PC-3 (cell line): ENCODE data around the gene SHC4. TPM values are rescaled to one million over a fixed set of nuclear protein-coding genes. Genes with fewer than 3 reads are reported as not detected.

Source experiments
- ATAC-seq: fragments of 200-7000 bp; cut with Tn5 transposase; 2 replicates; pipeline ENCODE4 v1.9.1; 2020; ENCODE audit warnings: mild to moderate bottlenecking, moderate library complexity
- BruUV-seq: library from RNA; stranded (reverse); fragments of 400-500 nt; replicated peaks from 2 replicates; lab custom pipeline; 2021; lab: Mats Ljungman, UMichigan
- CTCF ChIA-PET: fragments of 300-600 bp; sonication (Branson Sonifier 250); formaldehyde crosslinking; loops from one replicate; lab custom pipeline; 2022; ENCODE audit warnings: antibody characterized with exemption; lab: Charles Lee
- POLR2A ChIA-PET: fragments of 300-600 bp; sonication (Branson Sonifier 250); formaldehyde crosslinking; loops from one replicate; lab custom pipeline; 2022; ENCODE audit warnings: antibody characterized with exemption; ENCODE audit not compliant: unreplicated experiment; lab: Charles Lee
- DNase-seq: peaks from one replicate; pipeline ENCODE4 v3.0.0-alpha.2; 2015
- H2AFZ ChIP-seq: fragments of 300-600 bp; sonication (generic); 2 replicates; pipeline ENCODE4 v1.6.0; 2016; ENCODE audit warnings: antibody characterized with exemption, low read length
- H3F3A ChIP-seq: fragments of 300-600 bp; sonication (generic); one replicate; pipeline ENCODE4 v1.6.0; 2017; ENCODE audit warnings: antibody characterized with exemption, low read length, control low read depth, mild to moderate bottlenecking; ENCODE audit not compliant: unreplicated experiment
- H3K27ac ChIP-seq: fragments of 300-600 bp; sonication (generic); 2 replicates; pipeline ENCODE4 v1.5.1; 2016; ENCODE audit warnings: mild to moderate bottlenecking, low read length
- H3K27me3 ChIP-seq: fragments of 300-600 bp; sonication (generic); 2 replicates; pipeline ENCODE4 v1.6.1; 2016; ENCODE audit warnings: low read length, mixed read lengths
- H3K36me3 ChIP-seq: fragments of 300-600 bp; sonication (generic); 2 replicates; pipeline ENCODE4 v1.6.1; 2016; ENCODE audit warnings: low read depth, mixed run types, low read length, mixed read lengths
- H3K4me1 ChIP-seq: fragments of 300-600 bp; sonication (generic); 2 replicates; pipeline ENCODE4 v1.5.1; 2016; ENCODE audit warnings: low read length; ENCODE audit not compliant: insufficient read depth
- H3K4me2 ChIP-seq: fragments of 300-600 bp; sonication (generic); 2 replicates; pipeline ENCODE4 v1.6.0; 2016; ENCODE audit warnings: low read length
- H3K4me3 ChIP-seq: fragments of 300-600 bp; sonication (generic); 2 replicates; pipeline ENCODE4 v1.5.1; 2016; ENCODE audit warnings: mild to moderate bottlenecking, low read length, mixed read lengths
- H3K79me2 ChIP-seq: fragments of 300-600 bp; sonication (generic); 2 replicates; pipeline ENCODE4 v1.6.1; 2017; ENCODE audit warnings: low read length, mixed read lengths
- H3K9ac ChIP-seq: fragments of 300-600 bp; sonication (generic); 2 replicates; pipeline ENCODE4 v1.6.0; 2016; ENCODE audit warnings: mild to moderate bottlenecking, low read length
- H3K9me2 ChIP-seq: fragments of 300-600 bp; sonication (generic); replicated peaks from 2 replicates; pipeline ENCODE4 v1.6.1; 2016; ENCODE audit warnings: mixed run types, low read length, mixed read lengths
- H3K9me3 ChIP-seq: fragments of 300-600 bp; sonication (generic); 2 replicates; pipeline ENCODE4 v1.6.1; 2016; ENCODE audit warnings: low read length, mixed read lengths
- H4K20me1 ChIP-seq: fragments of 300-600 bp; sonication (generic); 2 replicates; pipeline ENCODE4 v1.6.1; 2016; ENCODE audit warnings: low read length, mixed read lengths
- EZH2 ChIP-seq: fragments of 300-600 bp; sonication (generic); IDR thresholded peaks from one replicate; pipeline ENCODE4 v1.6.1; 2017; ENCODE audit warnings: antibody characterized with exemption, mild to moderate bottlenecking, low read length; ENCODE audit not compliant: unreplicated experiment
- EZH2phosphoT487 ChIP-seq: fragments of 300-600 bp; sonication (generic); IDR thresholded peaks from 2 replicates; pipeline ENCODE4 v1.6.1; 2018; ENCODE audit warnings: mild to moderate bottlenecking, antibody characterized with exemption, low read length, borderline replicate concordance
- intact Hi-C: fragments of 100-400 bp; cut with micrococcal nuclease; formaldehyde crosslinking; loops from 2 replicates; pipeline ENCODE4 v1.9.0; 2023
- total RNA-seq: library from RNA; depleted of rRNA; stranded (reverse); fragments of >200 nt; gene quantifications from 2 replicates; pipeline ENCODE4 v1.2.3, GENCODE V29; 2014
- TF ChIP-seq, protein P1 (sequence below): fragments of 300-600 bp; sonication (generic); conservative IDR thresholded peaks from 2 replicates; pipeline ENCODE4 v1.5.1; 2017; ENCODE audit warnings: antibody characterized with exemption, low read depth, mild to moderate bottlenecking, low read length

SHC4 gene
- total RNA-seq, 1 experiment from 2014 or later = 2.4 TPM

DNA sequence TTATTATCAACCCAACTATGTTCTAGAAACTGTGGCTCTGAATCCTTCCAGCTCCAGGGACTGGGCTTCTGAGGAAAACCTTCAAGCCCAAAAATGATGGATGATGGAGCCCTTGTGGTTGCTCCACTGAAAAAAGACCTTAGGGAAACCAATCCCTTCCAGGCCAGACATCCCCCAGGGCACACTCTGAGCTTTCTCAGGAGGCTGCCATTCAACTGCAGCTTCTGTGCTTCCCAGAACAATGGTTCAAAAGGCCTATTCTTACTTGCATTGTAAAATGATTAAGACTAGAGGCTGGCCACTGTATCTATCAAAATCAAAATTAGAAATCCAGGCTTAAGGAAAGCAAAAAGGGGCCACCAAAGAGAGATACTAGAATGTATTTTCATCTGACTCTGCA is 58.5 kb downstream of the SHC4 start:
- no peaks in the 10 kb centered on the region for H3K36me3 ChIP-seq
- TF ChIP-seq EZH2 (no peak), EZH2phosphoT487 (no peak)
- TF ChIP-seq, protein P1, sequence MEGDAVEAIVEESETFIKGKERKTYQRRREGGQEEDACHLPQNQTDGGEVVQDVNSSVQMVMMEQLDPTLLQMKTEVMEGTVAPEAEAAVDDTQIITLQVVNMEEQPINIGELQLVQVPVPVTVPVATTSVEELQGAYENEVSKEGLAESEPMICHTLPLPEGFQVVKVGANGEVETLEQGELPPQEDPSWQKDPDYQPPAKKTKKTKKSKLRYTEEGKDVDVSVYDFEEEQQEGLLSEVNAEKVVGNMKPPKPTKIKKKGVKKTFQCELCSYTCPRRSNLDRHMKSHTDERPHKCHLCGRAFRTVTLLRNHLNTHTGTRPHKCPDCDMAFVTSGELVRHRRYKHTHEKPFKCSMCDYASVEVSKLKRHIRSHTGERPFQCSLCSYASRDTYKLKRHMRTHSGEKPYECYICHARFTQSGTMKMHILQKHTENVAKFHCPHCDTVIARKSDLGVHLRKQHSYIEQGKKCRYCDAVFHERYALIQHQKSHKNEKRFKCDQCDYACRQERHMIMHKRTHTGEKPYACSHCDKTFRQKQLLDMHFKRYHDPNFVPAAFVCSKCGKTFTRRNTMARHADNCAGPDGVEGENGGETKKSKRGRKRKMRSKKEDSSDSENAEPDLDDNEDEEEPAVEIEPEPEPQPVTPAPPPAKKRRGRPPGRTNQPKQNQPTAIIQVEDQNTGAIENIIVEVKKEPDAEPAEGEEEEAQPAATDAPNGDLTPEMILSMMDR = no peak
- no peaks in the 10 kb centered on the region for H3F3A ChIP-seq
- no peaks in the 10 kb centered on the region for H3K79me2 ChIP-seq
- H3K27me3 ChIP-seq = no peaks in the 10 kb centered on the region
- no peak for DNase-seq
- intact Hi-C loops = loop anchor here (5.0 kb wide), 1 partner anchor 38 kb away; no protein-coding TSS in a partner anchor
- CTCF ChIA-PET = interaction anchor here (0.7 kb wide), 1 partner anchor 16 kb away, joined by 4 read pairs; no protein-coding TSS in a partner anchor
- H2AFZ ChIP-seq = no peak overlapping the region
- peaks cover 7% of the 10 kb centered on the region for H3K4me1 ChIP-seq
- BruUV-seq = no TSS peak
- H3K27ac ChIP-seq = no peak overlapping the region
- POLR2A ChIA-PET = no interaction called here
- no peaks in the 10 kb centered on the region for H3K9me2 ChIP-seq
- H3K4me3 ChIP-seq = no peak overlapping the region
- no peak for ATAC-seq
- no peak overlapping the region for H3K4me2 ChIP-seq
- no peaks in the 10 kb centered on the region for H4K20me1 ChIP-seq
- H3K9me3 ChIP-seq = no peaks in the 10 kb centered on the region
- H3K9ac ChIP-seq = no peak overlapping the region

DNA sequence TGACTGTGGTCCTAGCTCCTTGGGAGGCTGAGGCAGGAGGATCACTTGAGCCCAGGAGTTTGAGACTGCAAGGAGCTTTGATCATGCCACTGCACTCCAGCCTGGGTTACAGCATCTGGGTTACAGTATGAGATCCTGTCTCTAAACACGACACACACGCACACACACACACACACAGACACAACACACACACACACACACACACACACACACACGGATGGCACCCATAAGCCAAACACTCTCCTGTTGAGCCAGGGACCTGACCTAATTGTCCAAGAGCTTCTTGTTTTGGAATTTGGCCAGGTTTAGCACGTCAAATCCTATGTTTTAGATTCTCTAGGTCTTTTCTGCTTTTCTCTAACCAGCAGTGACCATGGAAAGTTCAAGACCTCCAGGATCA is 59.0 kb downstream of the SHC4 start:
- H3K9me3 ChIP-seq = no peaks in the 10 kb centered on the region
- H3K4me1 ChIP-seq = peaks cover 7% of the 10 kb centered on the region
- no peaks in the 10 kb centered on the region for H3K27me3 ChIP-seq
- no peak for DNase-seq
- no peaks in the 10 kb centered on the region for H3K36me3 ChIP-seq
- intact Hi-C loops = loop anchor here (5.0 kb wide), 1 partner anchor 37 kb away; no protein-coding TSS in a partner anchor
- POLR2A ChIA-PET = no interaction called here
- ATAC-seq = no peak
- no peak overlapping the region for H2AFZ ChIP-seq
- H3K4me3 ChIP-seq = no peak overlapping the region
- BruUV-seq = no TSS peak
- H3K4me2 ChIP-seq = no peak overlapping the region
- H3K79me2 ChIP-seq = no peaks in the 10 kb centered on the region
- TF ChIP-seq EZH2phosphoT487 (no peak), EZH2 (no peak)
- TF ChIP-seq, protein P1 = no peak
- no peaks in the 10 kb centered on the region for H3F3A ChIP-seq
- no peaks in the 10 kb centered on the region for H4K20me1 ChIP-seq
- CTCF ChIA-PET = no interaction called here
- no peak overlapping the region for H3K9ac ChIP-seq
- H3K27ac ChIP-seq = no peak overlapping the region
- H3K9me2 ChIP-seq = no peaks in the 10 kb centered on the region

DNA sequence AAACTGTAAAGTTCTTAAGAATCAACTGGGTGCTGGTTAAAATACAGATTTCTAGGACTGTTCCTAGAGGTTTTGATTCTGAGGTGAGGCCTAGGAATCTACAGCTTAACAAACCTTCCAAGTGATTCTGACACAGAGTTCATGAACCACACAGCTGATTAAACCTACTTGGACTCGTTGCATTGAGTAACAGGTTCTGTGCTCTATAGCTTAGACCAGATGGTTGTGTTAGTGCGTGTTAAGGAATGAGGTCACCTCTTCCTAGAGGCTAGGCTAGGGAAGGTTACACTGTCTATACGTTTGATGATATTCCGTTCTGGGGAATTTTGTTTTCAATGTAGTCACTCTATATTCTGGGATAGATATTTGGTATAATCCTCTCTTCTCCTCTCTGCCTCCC is 63.9 kb downstream of the SHC4 start:
- ATAC-seq (no peak), DNase-seq (no peak)
- no peaks in the 10 kb centered on the region for H3K79me2 ChIP-seq
- H3F3A ChIP-seq = no peaks in the 10 kb centered on the region
- no peaks in the 10 kb centered on the region for H3K4me1 ChIP-seq
- POLR2A ChIA-PET = no interaction called here
- H4K20me1 ChIP-seq = no peaks in the 10 kb centered on the region
- H2AFZ ChIP-seq = no peak overlapping the region
- H3K4me3 ChIP-seq = no peak overlapping the region
- H3K9me3 ChIP-seq = no peaks in the 10 kb centered on the region
- no peaks in the 10 kb centered on the region for H3K9me2 ChIP-seq
- H3K4me2 ChIP-seq = no peak overlapping the region
- no peak for TF ChIP-seq EZH2
- no peak for TF ChIP-seq EZH2phosphoT487
- TF ChIP-seq, protein P1 = no peak
- BruUV-seq = no TSS peak
- no peak overlapping the region for H3K27ac ChIP-seq
- H3K27me3 ChIP-seq = no peaks in the 10 kb centered on the region
- intact Hi-C loops = no loop called here
- no peak overlapping the region for H3K9ac ChIP-seq
- H3K36me3 ChIP-seq = no peaks in the 10 kb centered on the region
- CTCF ChIA-PET = no interaction called here
